NCI-H526 treated with DMSO at 0.1 percent for 48 hours (cell line): Measurements from ENCODE around the gene C16orf90.

Source experiments
- DNase-seq: peaks from one replicate; lab custom pipeline; 2025; lab: John Stamatoyannopoulos, UW

Gene C16orf90

GRCh38 chr16:3461151-3461550 lies 34.1 kb downstream of the C16orf90 start:
- DNase-seq = no peak

- DNase-seq = no peak
Observed at GRCh38 chr16:3460585-3460984, 34.7 kb downstream of the C16orf90 start.

- DNase-seq = no peak
Observed at GRCh38 chr16:3460121-3460520, 35.2 kb downstream of the C16orf90 start.

- no peak for DNase-seq
Observed at GRCh38 chr16:3459401-3460090, 35.7 kb downstream of the C16orf90 start.

GRCh38 chr16:3458852-3459361 lies 36.4 kb downstream of the C16orf90 start:
- peak; percentile 0 for DNase-seq

- DNase-seq = no peak
Observed at GRCh38 chr16:3458278-3458851, 36.9 kb downstream of the C16orf90 start.

GRCh38 chr16:3457434-3458252 lies 37.6 kb downstream of the C16orf90 start:
- DNase-seq = peak; percentile 60

- no peak for DNase-seq
Observed at GRCh38 chr16:3454631-3455147, 40.6 kb downstream of the C16orf90 start.

GRCh38 chr16:3454093-3454492 lies 41.2 kb downstream of the C16orf90 start:
- DNase-seq = no peak

- no peak for DNase-seq
Observed at GRCh38 chr16:3444032-3444388, 51.3 kb downstream of the C16orf90 start.
